Neural cell (in vitro differentiated cells): ENCODE data around the gene GALNT5. TPM values are rescaled to one million over a fixed set of nuclear protein-coding genes. Genes with fewer than 3 reads are reported as not detected.

Experiments used
- H2AFZ ChIP-seq: fragments of 200-600, 300-800 bp; sonication (generic), shearing (Covaris generic); 2 replicates; pipeline ENCODE4 v1.6.0; 2014; ENCODE audit warnings: low read depth, mild to moderate bottlenecking, antibody characterized with exemption, low read length, moderate library complexity
- H3F3A ChIP-seq: fragments of 200-600 bp; shearing (Covaris generic); 2 replicates; pipeline ENCODE4 v1.6.1; 2016; ENCODE audit warnings: mild to moderate bottlenecking, moderate library complexity, mixed read lengths, antibody characterized with exemption, low read length; ENCODE audit not compliant: insufficient read depth, poor library complexity, severe bottlenecking
- H3K27ac ChIP-seq: fragments of 200-600, 300-800 bp; sonication (generic), shearing (Covaris generic); 2 replicates; pipeline ENCODE4 v1.5.1; 2014; ENCODE audit warnings: mild to moderate bottlenecking, low read length, moderate library complexity
- H3K27me3 ChIP-seq: fragments of 300-800, 200-600 bp; sonication (generic), shearing (Covaris generic); 2 replicates; pipeline ENCODE4 v1.6.0; 2014; ENCODE audit warnings: mild to moderate bottlenecking, low read depth, low read length, moderate library complexity; ENCODE audit not compliant: insufficient read depth
- H3K36me3 ChIP-seq: fragments of 300-800, 200-600 bp; sonication (generic), shearing (Covaris generic); 2 replicates; pipeline ENCODE4 v1.5.1; 2014; ENCODE audit warnings: mild to moderate bottlenecking, antibody characterized with exemption, low read length, moderate library complexity; ENCODE audit not compliant: insufficient read depth
- H3K4me2 ChIP-seq: fragments of 300-800, 200-600 bp; sonication (generic), shearing (Covaris generic); 2 replicates; pipeline ENCODE4 v1.6.0; 2014; ENCODE audit warnings: mild to moderate bottlenecking, low read length
- H3K4me3 ChIP-seq: fragments of 300-800, 200-600 bp; sonication (generic), shearing (Covaris generic); 2 replicates; pipeline ENCODE4 v1.5.1; 2014; ENCODE audit warnings: mild to moderate bottlenecking, low read length, moderate library complexity
- H3K79me2 ChIP-seq: fragments of 200-600 bp; shearing (Covaris generic); replicated peaks from 2 replicates; pipeline ENCODE4 v1.6.0; 2014; ENCODE audit warnings: mild to moderate bottlenecking, low read length, moderate library complexity; ENCODE audit not compliant: insufficient read depth
- H3K9ac ChIP-seq: fragments of 300-800, 200-600 bp; sonication (generic), shearing (Covaris generic); 2 replicates; pipeline ENCODE4 v1.6.1; 2016; ENCODE audit warnings: mild to moderate bottlenecking, low read length, mixed read lengths
- H3K9me2 ChIP-seq: fragments of 200-600 bp; shearing (Covaris generic); 2 replicates; pipeline ENCODE4 v1.6.1; 2016; ENCODE audit warnings: mild to moderate bottlenecking, low read length, mixed read lengths; ENCODE audit not compliant: insufficient read depth
- H3K9me3 ChIP-seq: fragments of 200-600, 300-800 bp; sonication (generic), shearing (Covaris generic); 2 replicates; pipeline ENCODE4 v1.6.1; 2016; ENCODE audit warnings: mild to moderate bottlenecking, mixed run types, low read length, moderate library complexity, mixed read lengths
- H4K20me1 ChIP-seq: fragments of 200-600 bp; shearing (Covaris generic); 2 replicates; pipeline ENCODE4 v1.6.1; 2016; ENCODE audit warnings: mild to moderate bottlenecking, mixed run types; ENCODE audit not compliant: insufficient read depth
- EP300 ChIP-seq: fragments of 450-650 bp; conservative IDR thresholded peaks from 2 replicates; pipeline ENCODE4 v1.6.1; 2014; ENCODE audit warnings: antibody characterized with exemption, mild to moderate bottlenecking, moderate library complexity; ENCODE audit not compliant: poor library complexity, severe bottlenecking
- EZH2 ChIP-seq: fragments of 200-600, 300-800 bp; shearing (Covaris generic), sonication (generic); IDR thresholded peaks from 2 replicates; pipeline ENCODE4 v1.6.1; 2014; ENCODE audit warnings: antibody characterized with exemption, low read length, borderline replicate concordance, mild to moderate bottlenecking; ENCODE audit not compliant: insufficient read depth, poor library complexity, severe bottlenecking
- MXI1 ChIP-seq: fragments of 450-650 bp; conservative IDR thresholded peaks from 2 replicates; pipeline ENCODE4 v1.6.1; 2014; ENCODE audit warnings: antibody characterized with exemption, mild to moderate bottlenecking; ENCODE audit not compliant: poor library complexity, severe bottlenecking
- POLR2AphosphoS5 ChIP-seq: IDR thresholded peaks from 2 replicates; pipeline ENCODE4 v1.6.1; 2012
- RAD21 ChIP-seq: fragments of 450-650 bp; conservative IDR thresholded peaks from 2 replicates; pipeline ENCODE4 v1.6.1; 2014; ENCODE audit warnings: antibody characterized with exemption, mild to moderate bottlenecking, moderate library complexity
- SMC3 ChIP-seq: fragments of 450-650 bp; conservative IDR thresholded peaks from 2 replicates; pipeline ENCODE4 v1.6.1; 2014; ENCODE audit warnings: antibody characterized with exemption, mild to moderate bottlenecking, moderate library complexity; ENCODE audit not compliant: poor library complexity
- TAF1 ChIP-seq: IDR thresholded peaks from 2 replicates; pipeline ENCODE4 v1.6.1; 2012; ENCODE audit warnings: low read depth
- polyA plus RNA-seq: library from polyadenylated mRNA; depleted of rRNA; stranded (reverse); fragments of >200 nt; gene quantifications from 2 replicates; pipeline ENCODE4 v1.2.3, GENCODE V29; 2014
- TF ChIP-seq, protein P1 (sequence below): fragments of 450-650 bp; IDR thresholded peaks from 2 replicates; pipeline ENCODE4 v1.5.1; 2014; ENCODE audit warnings: antibody characterized with exemption, mild to moderate bottlenecking, moderate library complexity; ENCODE audit not compliant: poor library complexity, severe bottlenecking
- TF ChIP-seq, protein P2 (sequence below): IDR thresholded peaks from 2 replicates; pipeline ENCODE4 v1.6.1; 2012; ENCODE audit warnings: borderline replicate concordance

Gene GALNT5
- polyA plus RNA-seq, 1 donor from 2014 or later = not detected

DNA sequence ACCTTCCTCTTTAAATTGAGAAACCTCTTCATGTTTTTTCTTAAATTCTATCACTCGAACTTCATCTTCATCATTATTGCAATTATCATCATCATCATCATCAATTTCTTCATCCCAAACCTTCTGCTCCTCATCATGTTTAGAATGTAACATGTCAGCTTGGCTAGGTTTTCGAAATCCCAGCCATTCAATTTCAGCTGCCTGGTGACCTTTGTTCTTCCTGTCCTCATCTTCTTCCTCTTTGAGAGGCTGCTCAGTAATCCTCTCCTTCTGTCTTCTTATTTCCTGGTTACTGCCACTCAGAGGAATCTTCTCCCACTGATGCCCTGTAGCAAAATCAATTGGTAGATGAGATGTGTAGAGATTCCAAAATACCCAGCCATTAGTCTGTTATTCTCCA lies 64.0 kb downstream of the GALNT5 start:
- Histone ChIP-seq H3K27me3 (no peaks in the 10 kb centered on the region), H3K4me2 (no peak overlapping the region), H3K27ac (no peak overlapping the region), H3K4me3 (no peak overlapping the region), H4K20me1 (no peaks in the 10 kb centered on the region), H3K79me2 (no peaks in the 10 kb centered on the region), H3K9me3 (no peaks in the 10 kb centered on the region), H3F3A (no peaks in the 10 kb centered on the region), H3K36me3 (no peaks in the 10 kb centered on the region), H3K9ac (no peak overlapping the region), H2AFZ (no peak overlapping the region), H3K9me2 (no peaks in the 10 kb centered on the region)
- TF ChIP-seq POLR2AphosphoS5 (no peak), TAF1 (no peak), MXI1 (no peak), EP300 (no peak), SMC3 (no peak), EZH2 (no peak), RAD21 (no peak)
- TF ChIP-seq, protein P1, sequence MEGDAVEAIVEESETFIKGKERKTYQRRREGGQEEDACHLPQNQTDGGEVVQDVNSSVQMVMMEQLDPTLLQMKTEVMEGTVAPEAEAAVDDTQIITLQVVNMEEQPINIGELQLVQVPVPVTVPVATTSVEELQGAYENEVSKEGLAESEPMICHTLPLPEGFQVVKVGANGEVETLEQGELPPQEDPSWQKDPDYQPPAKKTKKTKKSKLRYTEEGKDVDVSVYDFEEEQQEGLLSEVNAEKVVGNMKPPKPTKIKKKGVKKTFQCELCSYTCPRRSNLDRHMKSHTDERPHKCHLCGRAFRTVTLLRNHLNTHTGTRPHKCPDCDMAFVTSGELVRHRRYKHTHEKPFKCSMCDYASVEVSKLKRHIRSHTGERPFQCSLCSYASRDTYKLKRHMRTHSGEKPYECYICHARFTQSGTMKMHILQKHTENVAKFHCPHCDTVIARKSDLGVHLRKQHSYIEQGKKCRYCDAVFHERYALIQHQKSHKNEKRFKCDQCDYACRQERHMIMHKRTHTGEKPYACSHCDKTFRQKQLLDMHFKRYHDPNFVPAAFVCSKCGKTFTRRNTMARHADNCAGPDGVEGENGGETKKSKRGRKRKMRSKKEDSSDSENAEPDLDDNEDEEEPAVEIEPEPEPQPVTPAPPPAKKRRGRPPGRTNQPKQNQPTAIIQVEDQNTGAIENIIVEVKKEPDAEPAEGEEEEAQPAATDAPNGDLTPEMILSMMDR = no peak
- TF ChIP-seq, protein P2, sequence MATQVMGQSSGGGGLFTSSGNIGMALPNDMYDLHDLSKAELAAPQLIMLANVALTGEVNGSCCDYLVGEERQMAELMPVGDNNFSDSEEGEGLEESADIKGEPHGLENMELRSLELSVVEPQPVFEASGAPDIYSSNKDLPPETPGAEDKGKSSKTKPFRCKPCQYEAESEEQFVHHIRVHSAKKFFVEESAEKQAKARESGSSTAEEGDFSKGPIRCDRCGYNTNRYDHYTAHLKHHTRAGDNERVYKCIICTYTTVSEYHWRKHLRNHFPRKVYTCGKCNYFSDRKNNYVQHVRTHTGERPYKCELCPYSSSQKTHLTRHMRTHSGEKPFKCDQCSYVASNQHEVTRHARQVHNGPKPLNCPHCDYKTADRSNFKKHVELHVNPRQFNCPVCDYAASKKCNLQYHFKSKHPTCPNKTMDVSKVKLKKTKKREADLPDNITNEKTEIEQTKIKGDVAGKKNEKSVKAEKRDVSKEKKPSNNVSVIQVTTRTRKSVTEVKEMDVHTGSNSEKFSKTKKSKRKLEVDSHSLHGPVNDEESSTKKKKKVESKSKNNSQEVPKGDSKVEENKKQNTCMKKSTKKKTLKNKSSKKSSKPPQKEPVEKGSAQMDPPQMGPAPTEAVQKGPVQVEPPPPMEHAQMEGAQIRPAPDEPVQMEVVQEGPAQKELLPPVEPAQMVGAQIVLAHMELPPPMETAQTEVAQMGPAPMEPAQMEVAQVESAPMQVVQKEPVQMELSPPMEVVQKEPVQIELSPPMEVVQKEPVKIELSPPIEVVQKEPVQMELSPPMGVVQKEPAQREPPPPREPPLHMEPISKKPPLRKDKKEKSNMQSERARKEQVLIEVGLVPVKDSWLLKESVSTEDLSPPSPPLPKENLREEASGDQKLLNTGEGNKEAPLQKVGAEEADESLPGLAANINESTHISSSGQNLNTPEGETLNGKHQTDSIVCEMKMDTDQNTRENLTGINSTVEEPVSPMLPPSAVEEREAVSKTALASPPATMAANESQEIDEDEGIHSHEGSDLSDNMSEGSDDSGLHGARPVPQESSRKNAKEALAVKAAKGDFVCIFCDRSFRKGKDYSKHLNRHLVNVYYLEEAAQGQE = no peak

DNA sequence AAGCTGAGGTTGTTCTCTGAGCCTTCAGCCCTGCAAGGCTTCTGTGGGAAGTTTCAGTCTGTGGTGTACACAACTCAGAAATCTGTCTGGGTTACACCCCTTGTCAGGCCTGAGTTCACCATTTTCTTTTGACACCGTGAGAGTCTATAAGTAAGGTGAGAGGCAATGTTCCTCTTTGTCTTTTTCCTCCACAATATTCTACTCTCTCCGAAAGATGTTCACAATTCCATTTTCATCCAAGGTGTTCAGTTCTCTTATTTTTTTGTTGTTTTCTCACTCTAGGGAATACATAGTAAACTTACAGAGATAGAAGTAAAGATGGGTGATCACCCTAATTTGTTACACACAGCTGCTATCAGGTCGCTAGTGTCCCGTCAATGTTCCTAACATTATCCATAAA lies 64.9 kb downstream of the GALNT5 start:
- Histone ChIP-seq H3K4me2 (no peak overlapping the region), H4K20me1 (no peaks in the 10 kb centered on the region), H3K9me3 (no peaks in the 10 kb centered on the region), H3K9ac (no peak overlapping the region), H3K79me2 (no peaks in the 10 kb centered on the region), H3K27ac (no peak overlapping the region), H3K9me2 (no peaks in the 10 kb centered on the region), H3K4me3 (no peak overlapping the region), H2AFZ (no peak overlapping the region), H3K36me3 (no peaks in the 10 kb centered on the region), H3K27me3 (no peaks in the 10 kb centered on the region), H3F3A (no peaks in the 10 kb centered on the region)
- TF ChIP-seq, protein P1 = no peak
- no peak for TF ChIP-seq POLR2AphosphoS5
- TF ChIP-seq TAF1 = no peak
- TF ChIP-seq RAD21 = no peak
